HG02981 (cell line): ENCODE results near the gene NFE2L1.
"Not testable (repeated sequence)": the region's sequence is repeated elsewhere in the genome, so short reads cannot be mapped to it uniquely, and the experiment has no call there.

ENCODE experiments used
- ATAC-seq: cut with Tn5 transposase; IDR thresholded peaks from one replicate; pipeline ENCODE4 v1.9.1; 2021; ENCODE audit warnings: mild to moderate bottlenecking, moderate library complexity; ENCODE audit not compliant: unreplicated experiment

Gene NFE2L1

DNA sequence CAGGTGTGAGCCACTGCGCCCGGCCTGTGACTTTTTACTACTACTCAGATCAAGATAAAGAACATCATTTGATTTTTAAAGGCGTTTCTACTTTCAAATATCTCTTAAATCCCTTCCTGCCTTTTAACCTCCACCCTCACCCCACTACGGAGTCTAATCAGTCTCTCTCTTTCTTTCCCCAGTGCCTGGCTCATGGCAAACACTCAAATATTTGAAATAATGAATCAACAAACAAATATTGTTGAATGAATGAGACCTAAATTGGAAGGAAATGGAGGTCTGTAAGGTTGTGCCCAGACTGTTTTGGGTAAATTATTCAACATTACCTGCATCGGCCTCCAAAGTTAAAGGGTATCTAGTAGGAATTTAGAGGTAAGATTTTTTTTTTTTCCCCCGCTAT lies 25.3 kb upstream of the NFE2L1 start:
- ATAC-seq: no peak

DNA sequence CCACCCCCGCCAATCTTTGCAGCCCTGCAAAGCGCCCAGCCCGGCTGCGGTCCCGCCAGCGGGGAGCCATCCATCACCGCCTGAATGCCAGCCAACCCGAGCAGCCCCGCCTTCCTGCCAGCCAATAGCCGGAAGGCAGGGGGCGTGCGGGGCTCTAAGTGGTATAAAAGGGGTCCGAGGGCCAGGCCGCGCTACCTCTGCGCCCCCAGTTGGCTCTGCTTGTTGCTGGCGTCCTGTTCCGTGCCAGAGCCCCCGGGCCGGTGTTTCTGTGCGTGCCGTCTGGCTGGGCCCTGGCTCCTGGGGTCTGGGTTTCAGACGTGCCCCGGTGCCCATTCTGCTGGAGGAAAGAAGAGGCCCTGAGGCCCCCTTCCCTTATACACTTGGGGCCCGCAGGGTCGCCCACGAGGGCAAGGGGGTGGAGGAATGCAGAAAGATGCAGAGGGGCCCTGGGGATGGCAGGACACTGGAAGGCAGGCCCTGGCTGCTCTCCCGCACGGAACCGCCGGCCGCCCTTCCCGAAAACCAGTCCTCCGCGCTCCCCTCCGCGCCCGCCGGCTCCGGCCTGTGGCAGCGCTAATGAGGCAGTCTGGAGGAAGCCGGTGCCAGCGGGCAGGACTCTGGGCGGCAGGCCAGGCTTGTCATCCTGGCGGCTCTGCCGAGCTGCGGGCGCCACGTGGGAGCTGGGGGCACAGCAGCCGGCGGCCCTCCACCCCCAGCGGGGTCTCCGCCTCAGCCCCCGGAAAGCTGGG lies 24.6 kb upstream of the NFE2L1 start:
- no peak for ATAC-seq

- ATAC-seq: no peak
Measured at GRCh38 chr17:48024149-48025039, 23.8 kb upstream of the NFE2L1 start.

DNA sequence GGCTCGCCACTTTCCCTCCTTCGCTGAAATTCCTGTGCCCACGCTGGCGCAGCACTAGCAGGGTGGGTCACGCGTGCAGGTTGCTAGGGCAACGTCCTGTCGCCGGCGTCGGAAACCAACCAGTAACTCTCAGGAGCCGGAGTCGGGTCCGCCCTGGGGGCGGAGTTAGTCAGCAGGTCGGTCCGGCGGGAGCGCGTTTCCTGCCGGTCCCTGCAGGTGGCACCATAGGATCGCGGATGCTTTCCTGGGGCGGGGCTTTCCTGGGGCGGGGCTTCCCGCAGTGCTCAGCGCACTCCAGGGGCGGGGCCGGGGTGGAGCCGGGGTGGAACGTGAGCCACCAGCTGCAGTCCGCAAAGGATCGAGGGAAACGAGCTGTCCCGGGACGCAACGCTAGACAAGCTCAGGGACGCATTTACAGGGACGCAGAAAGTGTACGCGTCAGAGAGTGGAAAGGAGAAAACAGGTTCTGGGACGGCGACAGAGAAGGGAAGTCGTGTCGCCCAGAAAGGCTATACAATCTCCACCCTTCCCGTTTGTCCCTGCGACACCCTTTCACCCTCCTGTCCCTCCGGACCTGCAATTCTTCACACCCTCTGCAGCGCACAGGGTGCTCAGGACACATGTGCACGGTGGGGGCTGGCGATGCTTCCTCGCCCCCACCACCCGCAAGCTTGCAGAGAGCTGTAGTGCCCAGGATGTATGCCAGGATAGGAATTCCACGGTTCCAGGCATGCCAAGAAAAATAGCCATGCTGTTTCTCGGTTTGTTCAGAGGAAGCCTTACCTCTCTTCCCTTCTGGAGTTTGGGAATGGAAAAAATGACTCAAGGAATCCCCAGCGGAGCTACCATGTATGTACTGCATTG lies 22.9 kb upstream of the NFE2L1 start:
- peak; percentile 83 for ATAC-seq

GRCh38 chr17:48025904-48026501 lies 22.2 kb upstream of the NFE2L1 start:
- ATAC-seq: no peak

- ATAC-seq: no peak
Measured at GRCh38 chr17:48026502-48027321, 21.4 kb upstream of the NFE2L1 start.

DNA sequence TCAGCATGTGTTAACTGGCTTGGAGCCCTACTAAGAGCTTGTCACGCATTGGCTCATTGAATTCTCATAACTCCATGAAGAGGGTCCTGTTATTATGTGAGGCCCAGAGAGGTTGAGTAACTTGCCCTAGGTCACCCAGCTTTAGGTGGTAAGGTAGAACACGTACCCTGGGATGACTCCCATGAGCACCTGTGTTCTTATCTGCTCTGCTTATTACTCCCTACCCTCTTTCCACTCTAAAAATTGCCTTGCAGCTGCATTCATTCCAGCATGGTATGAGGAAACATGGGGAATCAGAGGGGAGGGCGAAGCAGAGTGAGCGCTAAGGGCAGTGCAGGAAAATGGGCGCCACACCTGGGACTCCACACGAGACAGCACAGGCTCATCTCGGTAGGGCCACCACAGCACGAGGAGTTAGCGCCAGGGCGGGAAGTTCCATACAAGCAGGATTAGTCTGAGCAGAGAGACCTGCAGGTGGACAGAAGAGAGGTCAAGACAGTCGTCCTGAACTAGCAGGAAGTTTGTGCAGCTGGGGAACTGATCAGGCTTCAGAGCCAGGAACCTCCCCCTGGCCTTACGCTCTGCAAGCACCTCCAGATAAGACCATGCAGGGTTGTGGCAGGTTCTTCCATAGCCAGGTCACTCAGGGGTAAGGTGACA lies 20.7 kb upstream of the NFE2L1 start:
- no peak for ATAC-seq

- no peak for ATAC-seq
Measured at GRCh38 chr17:48028736-48029135, 19.4 kb upstream of the NFE2L1 start.

GRCh38 chr17:48030531-48030930 lies 17.6 kb upstream of the NFE2L1 start:
- no peak for ATAC-seq

DNA sequence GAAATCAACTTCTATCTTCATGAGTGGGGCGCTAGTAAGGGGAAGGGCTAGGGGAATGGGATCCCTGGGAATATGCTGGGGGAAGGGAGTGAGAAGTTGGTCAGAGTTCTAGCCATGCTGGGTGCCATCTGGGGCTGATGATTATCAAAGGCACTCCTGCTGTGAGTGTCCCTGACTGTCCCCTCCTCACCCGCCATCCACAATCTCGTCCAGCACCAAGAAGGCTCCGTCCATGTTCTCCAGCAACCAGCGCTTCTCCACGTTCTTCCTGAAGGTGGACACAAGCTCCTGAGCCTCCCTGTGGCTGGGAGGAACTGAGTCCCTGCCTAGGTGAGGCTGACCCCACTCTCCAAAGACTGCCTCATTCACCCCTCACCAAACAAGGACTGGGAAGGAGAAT lies 16.2 kb upstream of the NFE2L1 start:
- no peak for ATAC-seq

DNA sequence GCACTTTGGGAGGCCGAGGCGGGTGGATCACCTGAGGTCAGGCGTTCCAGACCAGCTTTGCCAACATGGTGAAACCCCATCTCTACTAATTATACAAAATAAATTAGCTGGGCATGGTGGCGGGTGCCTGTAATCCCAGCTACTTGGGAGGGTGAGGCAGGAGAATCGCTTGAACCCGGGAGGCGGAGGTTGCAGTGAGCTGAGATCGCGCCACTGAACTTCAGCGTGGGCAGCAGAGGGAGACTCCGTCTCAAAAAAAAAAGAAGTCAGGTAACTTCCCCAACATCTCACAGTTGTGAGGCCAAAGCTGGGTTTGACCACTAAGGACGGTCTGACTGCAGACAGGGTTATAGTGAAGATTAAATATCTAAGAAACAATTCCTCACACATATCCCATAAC lies 13.4 kb upstream of the NFE2L1 start:
- not testable (repeated sequence) for ATAC-seq

GRCh38 chr17:48036693-48037035 lies 11.5 kb upstream of the NFE2L1 start:
- no peak for ATAC-seq

- ATAC-seq: no peak
Measured at GRCh38 chr17:48037036-48037837, 10.9 kb upstream of the NFE2L1 start, which contains the start of gene COPZ2. COPZ2 (minus strand) TSS chr17:48037797; CDS start chr17:48037777, 20 bp downstream.

GRCh38 chr17:48037838-48038323 lies 10.3 kb upstream of the NFE2L1 start:
- no peak for ATAC-seq

- no peak for ATAC-seq
Measured at GRCh38 chr17:48038687-48039086, 9.5 kb upstream of the NFE2L1 start.

- no peak for ATAC-seq
Measured at GRCh38 chr17:48043176-48043575, 5.0 kb upstream of the NFE2L1 start.

- ATAC-seq: no peak
Measured at GRCh38 chr17:48044851-48045250, 3.3 kb upstream of the NFE2L1 start.

DNA sequence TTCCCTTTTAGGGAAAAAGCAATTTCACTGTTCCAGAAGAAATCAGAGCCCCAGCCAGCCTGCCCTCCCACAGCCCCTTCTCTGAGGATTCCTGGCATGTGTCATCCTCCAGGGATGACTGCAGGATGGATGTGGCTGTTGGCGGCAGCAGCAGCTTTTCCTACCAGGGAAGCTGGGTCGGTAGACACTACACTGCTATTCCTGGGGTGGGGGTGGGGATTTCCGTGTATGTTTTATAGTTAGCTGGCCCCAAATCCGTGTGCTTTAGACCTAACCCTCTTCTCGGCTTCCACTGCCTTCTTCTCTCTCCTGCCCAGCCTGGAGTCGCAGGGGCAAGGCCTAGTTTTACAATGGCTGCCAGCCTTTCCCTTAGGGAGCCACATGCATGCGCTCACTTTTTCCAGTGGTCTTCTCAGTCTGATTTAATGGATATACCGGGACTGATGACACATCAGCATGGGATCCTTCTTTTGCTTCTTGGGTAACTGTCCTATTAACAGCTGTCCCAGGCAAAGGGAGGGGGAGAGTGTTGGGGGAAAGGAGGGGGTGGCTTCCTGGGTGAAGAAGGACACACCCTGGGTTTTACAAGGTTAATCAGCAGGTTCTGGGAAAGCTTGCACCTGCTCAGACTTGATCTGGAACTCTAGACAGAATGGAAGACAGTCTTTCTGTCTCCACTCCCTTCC lies 2.7 kb upstream of the NFE2L1 start:
- no peak for ATAC-seq
